Spleen (tissue), 13 donors: ENCODE data around the gene CBLN1. TPM values are rescaled to one million over a fixed set of nuclear protein-coding genes. Genes with fewer than 3 reads are reported as not detected.
A peak's percentile ranks its signal among the peaks of the same experiment; 100 is the strongest.

Experiments used
- DNase-seq: peaks from one replicate; pipeline ENCODE4 v3.0.0-alpha.2; 2020
- H3K27ac ChIP-seq, 8 donors: fragments of 200-600 bp; sonication (generic) in 7 of 8; 1 replicate in 4 of 8; 2 replicates in 4 of 8; pipeline versions ENCODE4 v1.5.0 to v1.8.0; 2016 to 2021; ENCODE audit warnings: inconsistent platforms in 4 of 8, mild to moderate bottlenecking in 4 of 8, moderate library complexity in 1 of 8
- H3K27me3 ChIP-seq, 7 donors: fragments of 200-600 bp; sonication (generic) in 6 of 7; replicated peaks in 1 of 7; 1 replicate in 4 of 7; 2 replicates in 3 of 7; pipeline versions ENCODE4 v1.5.0 to v1.8.0; 2016 to 2021; ENCODE audit warnings: inconsistent platforms in 3 of 7, mild to moderate bottlenecking in 1 of 7
- H3K36me3 ChIP-seq, 6 donors: fragments of 200-600 bp; sonication (generic) in 5 of 6; 1 replicate in 4 of 6; 2 replicates in 2 of 6; pipeline versions ENCODE4 v1.5.0 to v1.8.0; 2016 to 2021; ENCODE audit warnings: inconsistent platforms in 2 of 6
- H3K4me1 ChIP-seq, 6 donors: fragments of 200-600 bp; sonication (generic) in 5 of 6; 1 replicate in 3 of 6; 2 replicates in 3 of 6; pipeline versions ENCODE4 v1.5.0 to v1.8.0; 2016 to 2021; ENCODE audit warnings: inconsistent platforms in 3 of 6
- H3K4me3 ChIP-seq, 8 donors: fragments of 200-600 bp; sonication (generic) in 7 of 8; 1 replicate in 4 of 8; 2 replicates in 4 of 8; pipeline versions ENCODE4 v1.5.0 to v1.8.0; 2016 to 2021; ENCODE audit warnings: inconsistent platforms in 4 of 8, mild to moderate bottlenecking in 4 of 8, moderate library complexity in 2 of 8
- H3K9me3 ChIP-seq, 8 donors: fragments of 200-600 bp; sonication (generic) in 7 of 8; 1 replicate in 4 of 8; 2 replicates in 4 of 8; pipeline versions ENCODE4 v1.5.0 to v1.8.0; 2016 to 2021; ENCODE audit warnings: inconsistent platforms in 4 of 8
- POLR2A ChIP-seq, 3 donors: fragments of 450-650 bp; IDR thresholded peaks; one replicate each; pipeline ENCODE4 v1.5.1; 2017; ENCODE audit warnings: antibody characterized with exemption in 3 of 3, mild to moderate bottlenecking in 1 of 3
- POLR2AphosphoS5 ChIP-seq, 3 donors: sonication (generic); formaldehyde crosslinking; IDR thresholded peaks; one replicate each; pipeline ENCODE4 v1.5.1; 2017; ENCODE audit warnings: antibody characterized with exemption in 3 of 3
- WGBS, 5 donors: extraction: QIAGEN DNeasy Blood & Tissue Kit in 3 of 5; methylation state at CpG; one replicate each; pipeline versions ENCODE4 v1.1.5 to v1.1.7; 2013 to 2018; 5-methylcytosine and 5-hydroxymethylcytosine counted together
- intact Hi-C: fragments of 100-400 bp; cut with DNase I; formaldehyde crosslinking; loops from one replicate; pipeline ENCODE4 v1.15.0; 2023; ENCODE audit warnings: low total_unique reads
- long read RNA-seq, 2 donors: transcript quantifications; one replicate each; lab custom pipeline, GENCODE V29; 2026
- polyA plus RNA-seq, 3 donors: library from polyadenylated mRNA; stranded (reverse); fragments of 200-250 nt; gene quantifications; one replicate each; pipeline ENCODE4 v1.2.1, GENCODE V29; 2013
- total RNA-seq, 7 donors: library from RNA; depleted of rRNA in 3 of 7; stranded (reverse); fragments of >200 nt in 3 of 7; fragmentation: NEBNext Ultra II Directional in 4 of 7; extraction: Animal tissue kit (Norgen Biotek cat#: 25700) in 4 of 7; gene quantifications; one replicate each; pipeline versions ENCODE4 v1.1.0 to v1.2.1, GENCODE V29; 2016 to 2021
- TF ChIP-seq, protein P1 (sequence below), 11 experiments: fragments of 200-600 bp in 7 of 11; fragments of 450-650 bp in 4 of 11; sonication (generic) in 4 of 11; IDR thresholded peaks in 8 of 11; conservative IDR thresholded peaks in 3 of 11; 1 replicate in 7 of 11; 2 replicates in 4 of 11; pipeline versions ENCODE4 v1.4.0 to v1.8.0; 2016 to 2021; ENCODE audit warnings: antibody characterized with exemption in 11 of 11, inconsistent platforms in 4 of 11, mild to moderate bottlenecking in 1 of 11
- donor health status: healthy with polysubstance abuse.
- donor health status: DM: no; HTN: no; CAD: no; lungs with moderate emphysema.
- donor health status: DM: no; HTN: no; CAD: no.
- donor health status: Bipolar disorder and iron deficiency.
- donor health status: healthy.
- donor health status: DM: no; HTN: no; CAD: no.
- donor health status: DM: yes; HTN: yes; CAD: no.

The CBLN1 gene
- total RNA-seq (not detected), polyA plus RNA-seq (under 1 TPM in 2 of 3 donors, not detected in 1; 0.02 to 0.03 TPM)
- long read RNA-seq, donor 1: 0 reads
- long read RNA-seq, donor 2, partial matches to known transcripts: 0 of 1 reads
- long read RNA-seq, donor 2, other reads (novel, unspliced or antisense): 0 of 1 reads

- DNase-seq: no peak
- Histone ChIP-seq H3K4me1 (peaks cover 0 to 65% (median 31%) of the 10 kb centered on the region in 6 donors), H3K4me3 (peak within 1 kb of the TSS in 7 of 8 donors; percentile 36 to 70 (median 45)), H3K27me3 (peaks cover 14 to 100% (median 95%) of the 10 kb centered on the region in 7 donors), H3K9me3 (peaks cover 0 to 6% (median 0%) of the 10 kb centered on the region in 8 donors), H3K27ac (peak within 1 kb of the TSS in 5 of 8 donors; percentile 57 to 74 (median 69)), H3K36me3 (no peaks in the 10 kb centered on the region)
- intact Hi-C loops: no loop called here
- no peak for TF ChIP-seq POLR2AphosphoS5 (IDR thresholded peaks at IDR 0.05)
- WGBS, 5 donors: 0 to 9% (median 1%) methylated on average over 13 to 45 of the region's 45 CpGs
These were observed at the start of gene CBLN1 for GRCh38 chr16:49281480-49281842. CBLN1 (minus strand) TSS chr16:49281838; CDS start chr16:49281465, 373 bp downstream.

DNA sequence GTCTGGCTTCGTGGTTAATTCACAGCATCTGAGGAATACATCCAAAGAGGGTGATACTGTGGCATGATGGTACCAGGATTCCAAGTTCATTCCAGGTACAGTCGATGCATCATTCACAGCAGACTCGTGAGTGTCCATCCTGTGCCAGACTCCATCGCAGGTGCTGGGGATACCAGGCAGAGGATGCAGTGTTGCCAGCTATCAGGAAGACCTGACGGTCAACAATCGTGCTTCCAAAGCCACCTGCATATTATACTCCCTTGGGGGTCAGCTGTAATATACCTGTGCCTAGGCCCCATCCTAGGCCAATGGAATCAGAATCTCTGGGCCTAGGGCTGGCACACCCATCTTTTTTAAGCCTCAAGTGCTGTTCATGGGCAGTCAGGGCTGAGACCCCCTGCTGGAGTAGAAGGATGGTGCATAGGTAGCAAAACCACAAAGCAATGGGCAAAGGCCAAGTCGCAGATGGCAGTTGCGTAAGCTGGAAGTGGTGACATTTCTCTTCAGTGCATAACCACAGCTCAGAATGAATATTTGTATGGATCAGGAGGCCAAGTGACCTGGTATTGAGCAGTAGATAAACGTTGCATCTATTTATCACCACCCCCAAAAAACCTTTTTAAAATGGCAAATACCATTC lies 49.0 kb upstream of the CBLN1 start:
- TF ChIP-seq POLR2A (IDR thresholded peaks at IDR 0.05): no peak
- TF ChIP-seq POLR2AphosphoS5 (IDR thresholded peaks at IDR 0.05): no peak
- TF ChIP-seq, protein P1, sequence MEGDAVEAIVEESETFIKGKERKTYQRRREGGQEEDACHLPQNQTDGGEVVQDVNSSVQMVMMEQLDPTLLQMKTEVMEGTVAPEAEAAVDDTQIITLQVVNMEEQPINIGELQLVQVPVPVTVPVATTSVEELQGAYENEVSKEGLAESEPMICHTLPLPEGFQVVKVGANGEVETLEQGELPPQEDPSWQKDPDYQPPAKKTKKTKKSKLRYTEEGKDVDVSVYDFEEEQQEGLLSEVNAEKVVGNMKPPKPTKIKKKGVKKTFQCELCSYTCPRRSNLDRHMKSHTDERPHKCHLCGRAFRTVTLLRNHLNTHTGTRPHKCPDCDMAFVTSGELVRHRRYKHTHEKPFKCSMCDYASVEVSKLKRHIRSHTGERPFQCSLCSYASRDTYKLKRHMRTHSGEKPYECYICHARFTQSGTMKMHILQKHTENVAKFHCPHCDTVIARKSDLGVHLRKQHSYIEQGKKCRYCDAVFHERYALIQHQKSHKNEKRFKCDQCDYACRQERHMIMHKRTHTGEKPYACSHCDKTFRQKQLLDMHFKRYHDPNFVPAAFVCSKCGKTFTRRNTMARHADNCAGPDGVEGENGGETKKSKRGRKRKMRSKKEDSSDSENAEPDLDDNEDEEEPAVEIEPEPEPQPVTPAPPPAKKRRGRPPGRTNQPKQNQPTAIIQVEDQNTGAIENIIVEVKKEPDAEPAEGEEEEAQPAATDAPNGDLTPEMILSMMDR (IDR thresholded peaks at IDR 0.05 in 8 of 11, conservative IDR thresholded peaks at IDR 0.05 in 3 of 11): no peak
- Histone ChIP-seq H3K9me3 (no peaks in the 10 kb centered on the region), H3K4me3 (no peak overlapping the region), H3K4me1 (no peaks in the 10 kb centered on the region), H3K27me3 (peaks cover 0 to under 1% (median 0%) of the 10 kb centered on the region in 7 donors), H3K27ac (no peak overlapping the region), H3K36me3 (no peaks in the 10 kb centered on the region)
- DNase-seq: no peak
- intact Hi-C loops: no loop called here
- WGBS, 5 donors: 62 to 71% (median 68%) methylated on average over 9 of the region's 9 CpGs

DNA sequence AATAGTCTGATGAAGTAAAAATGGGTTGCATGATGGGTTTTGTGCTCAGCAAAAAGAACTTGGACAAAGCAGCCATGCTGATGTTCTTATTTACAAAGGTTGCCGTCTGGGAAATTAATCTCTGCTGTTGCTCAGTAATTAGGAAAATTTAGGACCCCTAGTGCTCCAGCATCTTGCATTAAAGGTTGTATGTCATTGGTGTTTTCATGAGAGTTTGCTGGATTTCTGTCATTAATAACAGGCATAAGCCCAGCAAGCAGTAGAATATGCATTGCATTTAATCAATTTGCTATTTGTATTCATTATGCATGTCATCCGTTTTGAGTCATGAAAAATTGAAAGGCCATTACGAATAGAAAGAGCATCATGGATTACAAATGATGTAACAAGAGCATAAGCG lies 46.7 kb upstream of the CBLN1 start:
- Histone ChIP-seq H3K4me3 (no peak overlapping the region), H3K4me1 (no peaks in the 10 kb centered on the region), H3K27ac (no peak overlapping the region), H3K36me3 (no peaks in the 10 kb centered on the region), H3K9me3 (no peaks in the 10 kb centered on the region), H3K27me3 (peaks cover 0 to 6% (median 0%) of the 10 kb centered on the region in 7 donors)
- no peak for TF ChIP-seq POLR2A (IDR thresholded peaks at IDR 0.05)
- no peak for DNase-seq
- 81 to 93% (median 86%) methylated on average over 4 of the region's 4 CpGs for WGBS, 5 donors
- intact Hi-C loops: no loop called here

- no peaks in the 10 kb centered on the region for H3K4me1 ChIP-seq
- no peak for TF ChIP-seq POLR2AphosphoS5 (IDR thresholded peaks at IDR 0.05)
- TF ChIP-seq, protein P1 (IDR thresholded peaks at IDR 0.05 in 8 of 11, conservative IDR thresholded peaks at IDR 0.05 in 3 of 11): no peak
- no peak for TF ChIP-seq POLR2A (IDR thresholded peaks at IDR 0.05)
- no peak for DNase-seq
These were observed 45.8 kb upstream of the CBLN1 start for GRCh38 chr16:49327466-49327865.

GRCh38 chr16:49324703-49325102 lies 43.1 kb upstream of the CBLN1 start:
- no peak for TF ChIP-seq POLR2A (IDR thresholded peaks at IDR 0.05)
- TF ChIP-seq, protein P1 (IDR thresholded peaks at IDR 0.05 in 8 of 11, conservative IDR thresholded peaks at IDR 0.05 in 3 of 11): no peak
- Histone ChIP-seq H3K9me3 (peaks cover 0 to 18% (median 9%) of the 10 kb centered on the region in 8 donors), H3K27ac (no peak overlapping the region), H3K4me1 (no peaks in the 10 kb centered on the region), H3K27me3 (peaks cover 0 to 10% (median 0%) of the 10 kb centered on the region in 7 donors), H3K36me3 (no peaks in the 10 kb centered on the region), H3K4me3 (no peak overlapping the region)
- 89 to 94% (median 92%) methylated on average over 9 of the region's 9 CpGs for WGBS, 5 donors
- intact Hi-C loops: no loop called here
- no peak for DNase-seq

More at GRCh38 chr16:49327466-49327865, 45.8 kb upstream of the CBLN1 start:
- Histone ChIP-seq H3K27ac (no peak overlapping the region), H3K4me3 (no peak overlapping the region), H3K27me3 (peaks cover 0 to 10% (median 0%) of the 10 kb centered on the region in 7 donors), H3K36me3 (no peaks in the 10 kb centered on the region), H3K9me3 (no peaks in the 10 kb centered on the region)
- intact Hi-C loops: no loop called here
- WGBS, 5 donors: 70 to 85% (median 80%) methylated on average over 4 of the region's 4 CpGs
